T-helper 22 cell (primary cell): ENCODE results near the gene EXOC3L1.

Experiments used
- DNase-seq: peaks from one replicate; pipeline ENCODE4 v3.0.0-alpha.2; 2020; ENCODE audit warnings: low read depth

The EXOC3L1 gene

DNA sequence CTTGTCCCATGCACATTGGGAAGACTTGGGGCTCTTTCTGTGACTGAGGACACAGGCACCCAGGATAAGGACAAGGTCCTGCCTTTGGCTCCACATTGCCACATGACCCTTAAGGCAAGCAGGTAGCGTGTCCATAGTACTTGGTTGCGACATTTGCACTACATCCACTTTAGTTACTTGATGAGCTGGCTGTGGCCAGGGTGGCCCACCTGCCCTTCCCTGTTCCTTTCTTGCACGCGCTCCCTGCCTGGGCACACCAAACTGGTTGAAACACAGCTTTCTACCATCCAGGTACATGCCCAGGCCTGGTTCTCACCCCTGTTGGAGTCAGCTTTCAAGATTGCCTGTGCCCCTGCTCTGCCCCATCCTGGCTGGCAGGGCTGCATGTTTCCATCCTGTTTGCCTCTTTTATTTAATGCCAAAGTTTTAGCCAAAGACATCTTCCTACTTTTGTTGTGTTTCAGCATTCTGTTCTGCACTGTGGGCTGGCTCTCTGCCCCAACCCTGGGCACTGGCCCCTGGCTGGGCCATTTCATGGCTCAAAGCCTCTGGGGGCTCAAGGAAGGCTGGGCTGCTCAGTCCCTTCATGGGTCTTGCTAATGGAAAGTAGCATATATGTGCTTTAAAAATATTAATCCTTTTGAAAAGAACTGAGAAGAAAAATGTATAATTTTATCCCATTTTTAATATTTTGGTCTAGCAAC, 42.3 kb downstream of the EXOC3L1 start:
- no peak for DNase-seq

DNA sequence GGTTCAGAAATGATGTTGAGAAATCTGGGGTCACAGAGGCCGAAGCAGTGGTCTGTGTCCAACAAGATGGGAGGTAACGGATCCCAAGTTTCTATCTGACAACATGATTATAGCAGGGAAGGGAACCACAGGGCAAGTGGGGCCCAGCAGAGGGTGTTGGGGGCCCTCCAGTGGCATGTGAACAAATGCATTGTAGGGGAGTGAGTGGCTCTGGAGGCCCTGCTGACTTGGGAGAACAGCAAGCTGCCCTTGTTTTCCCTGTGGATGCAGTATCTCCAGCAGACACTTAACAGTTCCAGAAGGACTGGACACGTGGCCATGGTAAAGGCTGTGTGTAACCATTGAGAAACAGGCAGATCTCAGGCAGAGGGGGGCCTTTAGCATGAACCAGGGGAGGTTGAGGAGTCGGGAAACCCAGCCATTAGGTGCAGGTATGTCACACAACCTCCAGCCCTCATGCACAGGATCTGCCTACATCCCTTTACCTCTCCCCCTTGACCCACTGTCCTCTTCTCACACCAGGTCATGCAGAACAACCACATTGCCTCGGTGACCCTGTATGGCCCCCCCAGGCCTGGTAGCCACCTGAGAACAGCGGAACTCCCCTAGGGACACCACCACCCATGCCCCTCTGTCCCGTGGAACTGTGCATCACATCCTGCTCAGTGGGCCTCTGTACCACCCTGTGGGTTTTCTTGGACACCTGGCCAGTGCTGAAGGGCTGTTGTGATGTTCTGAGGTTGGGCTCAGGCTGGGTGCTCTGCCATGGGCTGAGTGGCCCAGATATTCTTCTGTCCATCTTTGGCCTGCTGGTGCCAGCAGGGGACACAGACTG, 43.2 kb downstream of the EXOC3L1 start:
- no peak for DNase-seq

GRCh38 chr16:67145746-67146145, 44.2 kb downstream of the EXOC3L1 start:
- DNase-seq, result no peak

GRCh38 chr16:67144943-67145342, 45.0 kb downstream of the EXOC3L1 start:
- no peak for DNase-seq

GRCh38 chr16:67142342-67142741, 47.6 kb downstream of the EXOC3L1 start:
- no peak for DNase-seq

DNA sequence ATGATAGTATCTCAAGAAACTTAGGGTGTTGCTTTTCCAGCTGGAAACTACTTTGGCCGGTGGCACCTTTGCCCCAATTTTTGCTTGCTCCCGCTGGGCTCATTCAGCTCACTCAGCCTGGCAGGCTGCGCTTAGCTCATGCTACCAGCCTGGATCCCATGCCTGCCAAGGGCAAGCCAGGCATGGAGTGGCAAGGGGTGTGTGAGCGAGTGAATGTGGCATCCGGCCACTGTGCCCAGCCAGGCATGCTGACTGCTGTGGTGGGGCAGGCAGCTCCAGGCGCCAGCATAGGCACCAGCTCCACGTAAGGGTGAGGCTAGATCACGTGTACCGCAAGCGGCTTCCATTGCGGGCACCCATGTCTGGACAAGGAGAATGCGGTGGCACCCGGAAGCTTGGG, 48.5 kb downstream of the EXOC3L1 start:
- no peak for DNase-seq

GRCh38 chr16:67137605-67138004, 52.3 kb downstream of the EXOC3L1 start:
- DNase-seq, result no peak
